ENCODE measurements around the gene CFAP221.

DNA sequence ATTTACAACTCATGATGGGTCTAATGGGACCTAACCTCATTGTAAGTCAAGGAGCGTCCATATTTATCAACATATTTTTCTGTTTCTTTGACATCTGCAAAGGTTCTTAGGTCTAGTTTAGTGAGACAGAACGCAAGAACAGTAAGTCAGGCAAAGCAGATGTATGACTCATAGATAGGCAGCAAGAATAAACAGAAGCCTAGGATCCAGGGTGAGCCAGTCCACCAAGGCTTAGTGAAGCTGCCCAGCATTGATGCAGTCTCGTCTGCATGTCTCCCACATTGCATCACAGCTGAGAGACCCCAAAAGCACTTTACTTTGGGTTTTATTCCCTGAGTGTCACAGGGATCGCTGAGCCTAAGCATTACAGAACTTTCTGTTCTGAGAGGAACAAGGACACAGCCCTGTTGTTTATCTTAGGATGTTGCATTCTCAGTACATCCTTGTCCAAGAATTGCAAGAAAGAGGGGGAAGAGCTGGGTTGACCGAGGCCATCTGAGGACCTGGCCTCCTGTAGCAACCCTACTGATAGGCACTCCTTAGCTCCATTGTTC lies 105.2 kb downstream of the CFAP221 start:
- TF ChIP-seq POLR2AphosphoS5 (IDR thresholded peaks at IDR 0.05; ENCODE audit: low read depth, low read length) (no peak), POLR2A (IDR thresholded peaks at IDR 0.05; ENCODE audit: low read depth, low read length) (no peak), TAF1 (IDR thresholded peaks at IDR 0.05; ENCODE audit: low read depth, low read length) (no peak)
